Activated CD4-positive, CD25-positive, alpha-beta regulatory T cell treated with anti-CD3 and anti-CD28 coated beads, Interleukin-2, amount 50 U/mL, for 24 hours (primary cell): Measurements from ENCODE around the gene SLC10A2.

Experiments used
- ATAC-seq, 2 donors: fragments of 150-1000 bp; cut with Tn5 transposase; one replicate each; pipeline ENCODE4 v1.10.0; 2021; ENCODE audit warnings: mild to moderate bottlenecking in 1 of 2, moderate library complexity in 1 of 2

SLC10A2 gene

DNA sequence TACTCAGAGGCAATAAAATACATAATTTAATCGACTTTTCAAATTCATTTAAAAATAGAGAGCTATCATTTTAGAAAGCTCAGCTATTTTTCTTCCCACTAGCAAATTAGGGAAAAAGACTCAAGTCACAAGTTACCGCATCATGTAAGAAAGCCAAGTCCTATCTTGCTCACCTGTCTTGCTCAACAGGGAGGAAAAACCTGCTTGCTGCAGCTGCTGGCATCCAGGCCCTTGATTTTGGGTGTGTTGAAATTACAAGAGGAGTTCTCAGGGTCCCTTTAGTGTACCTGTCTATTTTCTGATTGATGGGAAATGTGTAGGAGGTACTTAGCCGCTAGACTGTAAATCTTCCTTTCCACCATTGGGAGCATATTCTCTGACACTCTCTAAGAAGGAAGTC is 22.2 kb downstream of the SLC10A2 start:
- ATAC-seq, result no peak

DNA sequence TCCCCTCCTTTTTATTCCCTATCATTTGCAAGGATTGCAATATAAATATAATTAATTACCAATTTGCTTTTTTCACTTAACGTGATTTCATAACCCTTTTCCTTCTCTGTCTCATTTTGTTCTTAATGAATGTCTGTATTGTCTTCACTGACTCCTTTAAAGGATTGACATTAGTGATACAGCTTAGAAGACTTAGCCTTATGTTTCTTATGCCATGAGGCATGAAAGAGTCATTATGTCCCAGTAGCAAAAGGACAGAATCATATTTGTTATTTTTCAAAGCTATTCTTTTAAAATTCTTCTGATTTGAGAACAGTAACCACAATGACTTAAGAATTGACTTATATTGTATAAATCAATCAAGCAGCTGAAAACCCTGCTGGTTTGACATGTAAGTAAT is 26.2 kb downstream of the SLC10A2 start:
- no peak for ATAC-seq

DNA sequence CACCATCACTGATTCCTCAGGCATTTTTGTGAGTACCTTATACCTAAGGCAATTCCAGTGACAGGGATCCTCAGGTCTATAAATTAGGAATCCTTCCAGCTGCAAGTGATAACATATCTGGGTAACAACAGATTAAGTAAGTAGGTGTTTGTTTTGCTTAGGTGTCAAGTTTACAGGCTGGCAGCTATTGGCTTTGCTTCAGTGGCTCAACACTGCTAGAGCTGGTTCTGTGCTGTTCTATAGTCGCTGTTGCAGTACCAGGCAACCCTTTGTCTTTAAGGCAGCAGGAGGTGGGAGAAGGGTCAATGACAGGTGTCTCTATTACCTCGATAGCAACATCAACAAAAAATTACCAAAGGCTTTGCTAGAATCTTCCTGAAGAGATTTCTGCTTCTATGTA is 27.0 kb downstream of the SLC10A2 start:
- ATAC-seq, result no peak

DNA sequence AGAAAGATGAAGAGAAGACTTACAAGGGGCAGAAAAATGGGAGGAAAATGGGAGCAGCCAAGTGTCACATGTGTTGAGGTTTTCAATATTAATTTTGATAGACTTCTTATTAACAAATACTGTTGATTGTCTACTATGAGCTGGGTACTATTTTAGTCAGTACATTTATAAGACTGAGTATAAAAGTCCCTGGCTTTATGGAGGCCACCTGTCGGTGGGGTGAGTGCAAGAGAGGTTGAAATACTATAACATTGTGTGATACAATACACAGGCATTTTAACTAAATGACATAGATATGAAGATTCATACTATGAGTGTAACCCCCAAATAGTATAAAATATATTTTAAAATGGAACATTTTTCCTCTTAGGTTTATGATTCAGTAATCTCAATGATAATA is 29.9 kb downstream of the SLC10A2 start:
- ATAC-seq, result no peak

DNA sequence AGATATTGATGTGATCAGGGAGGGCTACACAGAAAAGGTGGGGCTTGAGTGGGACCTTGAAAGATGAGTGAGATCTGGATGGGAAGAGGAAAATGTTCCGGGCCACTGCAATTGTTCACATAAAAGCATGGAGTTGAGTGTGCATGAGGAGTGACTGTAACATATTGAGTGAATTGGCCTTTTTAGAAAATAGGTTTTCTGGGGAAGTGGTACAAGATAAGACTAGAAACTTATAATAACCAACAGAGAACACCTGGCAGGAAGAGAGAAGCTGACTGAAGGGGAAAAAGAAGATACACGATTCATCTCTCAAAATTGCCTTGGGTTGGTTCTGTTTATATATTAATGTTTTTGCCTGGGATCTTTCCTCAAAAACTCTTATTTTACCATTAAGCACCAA is 32.2 kb downstream of the SLC10A2 start:
- no peak for ATAC-seq

DNA sequence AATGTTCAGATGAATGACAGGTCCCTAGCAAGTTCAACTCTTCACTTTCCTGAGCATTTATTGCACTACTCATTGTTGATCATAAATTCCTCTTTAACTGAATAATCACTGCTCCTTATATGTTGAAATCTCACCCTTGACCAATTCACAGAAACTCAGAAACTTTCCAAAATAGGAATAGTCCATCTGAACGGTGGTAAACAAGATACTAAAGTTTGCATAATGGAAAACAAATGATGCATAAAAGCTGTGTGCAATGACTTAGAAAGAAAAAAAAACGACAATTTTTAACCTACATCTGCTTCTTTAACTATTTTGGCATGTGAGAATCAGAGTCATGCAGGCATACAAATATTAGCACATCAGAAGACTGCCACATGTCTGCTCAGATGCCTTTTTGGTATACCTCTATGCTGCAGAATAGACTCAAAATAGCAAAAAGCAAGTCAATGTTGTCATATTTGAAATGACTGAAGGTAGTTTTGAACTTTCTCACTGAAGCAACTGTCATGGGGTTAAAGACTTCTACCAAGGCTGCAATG is 34.8 kb downstream of the SLC10A2 start:
- no peak for ATAC-seq

DNA sequence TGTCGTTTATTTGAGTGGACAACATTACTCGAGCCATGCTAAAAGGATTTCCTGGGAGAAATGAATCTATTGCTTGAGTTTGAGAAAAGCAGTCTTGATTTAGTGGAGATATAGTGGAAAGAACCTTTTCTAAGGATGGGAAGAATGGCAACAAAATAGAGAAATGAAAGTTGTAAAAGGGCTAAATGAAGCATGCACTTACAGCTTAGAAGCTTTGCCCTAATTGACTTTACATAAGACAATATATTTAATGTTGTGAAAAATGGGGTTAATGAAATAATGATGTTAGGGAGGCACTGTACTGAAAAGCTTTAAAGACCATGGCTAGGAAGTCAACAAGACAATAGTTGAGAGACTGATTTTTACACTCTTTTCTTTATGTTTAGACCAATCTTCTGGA is 35.4 kb downstream of the SLC10A2 start:
- ATAC-seq, result no peak

DNA sequence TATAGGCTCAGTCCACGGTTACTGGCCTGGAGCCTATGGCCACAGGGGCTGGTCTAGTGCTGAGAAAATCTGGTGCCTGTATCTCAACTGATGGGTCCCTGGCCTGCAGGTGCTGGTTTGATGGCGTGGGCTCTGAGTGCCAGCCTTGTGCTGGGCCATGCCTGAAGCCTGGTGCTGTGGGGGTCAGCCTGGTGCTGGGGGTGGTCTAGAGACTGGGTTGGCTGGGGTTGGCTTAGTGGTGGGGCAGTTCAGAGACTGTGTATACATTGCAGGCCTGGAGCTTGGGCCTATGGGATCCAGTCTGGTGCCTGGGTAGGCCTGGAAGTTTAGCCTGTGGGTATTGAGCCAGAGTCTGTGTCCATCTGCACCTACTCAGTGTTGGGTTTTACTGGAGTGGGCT is 36.4 kb downstream of the SLC10A2 start:
- no peak for ATAC-seq

DNA sequence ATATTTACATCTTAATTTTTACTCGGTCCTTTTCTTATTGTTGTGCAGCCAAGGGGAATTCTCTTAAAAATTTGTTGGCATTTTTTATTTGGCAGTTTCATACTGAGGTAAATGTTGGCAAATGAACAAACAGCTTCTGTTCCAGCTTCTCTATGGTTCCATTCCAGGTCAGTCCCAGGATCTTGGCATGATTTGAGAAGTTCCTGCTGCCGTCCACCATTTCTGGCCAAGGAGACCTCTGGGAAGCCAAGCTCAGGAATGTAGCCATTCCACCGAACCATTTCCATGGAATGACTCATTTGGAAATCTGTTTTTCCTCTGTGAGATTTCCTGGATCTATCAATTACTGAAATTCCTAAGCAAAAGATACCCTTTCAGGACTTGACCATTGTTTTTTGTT is 43.9 kb downstream of the SLC10A2 start:
- ATAC-seq, result no peak

DNA sequence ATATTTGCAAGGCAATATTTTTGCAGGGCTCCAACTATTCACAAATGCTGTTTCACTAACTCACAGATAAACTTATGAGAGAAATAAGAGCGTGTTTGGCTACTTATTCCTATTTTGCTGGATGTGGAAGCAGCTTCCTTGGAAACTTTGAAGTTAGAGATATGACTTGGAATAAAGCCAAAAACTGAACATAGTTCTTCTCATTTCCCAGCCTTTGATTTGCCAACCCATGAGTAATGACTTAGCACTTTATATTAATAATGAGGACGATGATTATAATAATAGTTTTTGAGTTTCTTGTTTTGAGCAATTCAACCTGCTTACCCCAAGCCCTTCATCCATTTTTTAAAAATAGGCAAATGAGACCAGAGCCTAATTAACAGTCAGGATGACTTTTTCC is 47.7 kb downstream of the SLC10A2 start:
- no peak for ATAC-seq

DNA sequence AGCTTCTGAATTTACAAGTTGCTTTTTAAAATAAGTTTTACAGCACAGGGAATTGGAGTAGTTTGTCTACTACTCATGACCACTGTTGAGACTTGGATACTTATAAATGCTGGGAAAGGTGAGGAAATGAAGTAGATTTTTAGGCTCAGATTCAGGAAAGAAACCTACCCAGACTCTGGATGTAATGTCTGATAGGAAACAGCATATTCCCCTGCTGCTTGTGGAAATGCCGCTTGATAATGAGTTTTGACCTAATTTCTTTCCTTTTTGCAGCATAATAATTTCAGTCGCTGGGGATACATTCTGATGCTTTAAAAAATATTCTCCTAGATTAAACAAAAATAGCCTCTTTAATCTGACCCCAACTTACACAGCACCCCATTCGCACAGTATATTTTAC is 53.6 kb downstream of the SLC10A2 start:
- no peak for ATAC-seq

DNA sequence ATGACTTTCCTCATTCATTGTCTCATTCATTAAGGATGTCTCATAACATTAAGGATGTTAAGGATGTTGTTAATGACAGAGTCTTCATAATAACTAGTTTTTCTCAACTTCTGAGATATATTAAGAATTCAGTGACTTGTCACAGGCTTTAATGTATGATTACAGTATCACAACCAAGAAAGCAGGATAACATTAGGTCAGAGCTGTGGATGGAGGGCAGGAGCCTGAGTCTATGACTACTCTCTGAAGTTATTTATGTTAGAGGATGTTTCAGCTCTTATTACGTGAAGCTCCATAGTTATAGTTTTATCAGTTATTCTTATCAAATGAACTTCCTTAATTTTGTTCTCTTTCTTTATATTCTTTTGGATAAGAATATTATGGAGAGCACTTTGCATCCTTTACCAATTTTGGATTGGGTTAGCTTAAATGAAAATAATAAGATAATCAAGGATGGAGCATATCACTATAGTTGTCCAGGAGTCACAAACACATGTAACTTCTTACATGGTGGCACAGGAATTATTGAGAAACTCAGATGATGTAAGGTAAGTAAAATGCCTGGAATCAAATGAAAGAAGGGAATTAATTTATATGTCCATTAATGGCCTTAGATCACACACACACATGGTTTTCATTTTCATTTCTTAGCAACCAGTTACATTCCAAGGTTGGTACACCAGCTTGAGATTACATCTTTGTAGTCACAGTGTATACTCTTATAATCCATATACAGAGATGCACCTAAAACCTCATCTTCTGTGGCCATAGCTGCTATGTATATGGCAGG is 57.0 kb downstream of the SLC10A2 start:
- ATAC-seq, result no peak

DNA sequence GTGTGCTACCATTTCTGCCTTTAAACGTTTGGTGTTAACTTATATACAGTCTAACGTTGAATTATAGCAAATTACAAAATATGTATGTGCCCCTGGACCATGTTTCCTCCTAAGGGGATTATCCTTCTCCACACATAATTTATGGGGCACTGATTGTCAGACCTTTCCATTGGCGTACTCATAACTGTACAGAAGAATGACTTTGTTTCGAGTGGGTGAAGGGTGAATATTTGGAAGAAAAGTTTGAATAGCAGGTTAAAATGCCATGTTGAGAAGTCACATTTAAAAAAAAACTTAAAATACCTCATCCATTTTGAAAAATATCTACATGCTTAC is 58.8 kb downstream of the SLC10A2 start:
- ATAC-seq, result no peak

DNA sequence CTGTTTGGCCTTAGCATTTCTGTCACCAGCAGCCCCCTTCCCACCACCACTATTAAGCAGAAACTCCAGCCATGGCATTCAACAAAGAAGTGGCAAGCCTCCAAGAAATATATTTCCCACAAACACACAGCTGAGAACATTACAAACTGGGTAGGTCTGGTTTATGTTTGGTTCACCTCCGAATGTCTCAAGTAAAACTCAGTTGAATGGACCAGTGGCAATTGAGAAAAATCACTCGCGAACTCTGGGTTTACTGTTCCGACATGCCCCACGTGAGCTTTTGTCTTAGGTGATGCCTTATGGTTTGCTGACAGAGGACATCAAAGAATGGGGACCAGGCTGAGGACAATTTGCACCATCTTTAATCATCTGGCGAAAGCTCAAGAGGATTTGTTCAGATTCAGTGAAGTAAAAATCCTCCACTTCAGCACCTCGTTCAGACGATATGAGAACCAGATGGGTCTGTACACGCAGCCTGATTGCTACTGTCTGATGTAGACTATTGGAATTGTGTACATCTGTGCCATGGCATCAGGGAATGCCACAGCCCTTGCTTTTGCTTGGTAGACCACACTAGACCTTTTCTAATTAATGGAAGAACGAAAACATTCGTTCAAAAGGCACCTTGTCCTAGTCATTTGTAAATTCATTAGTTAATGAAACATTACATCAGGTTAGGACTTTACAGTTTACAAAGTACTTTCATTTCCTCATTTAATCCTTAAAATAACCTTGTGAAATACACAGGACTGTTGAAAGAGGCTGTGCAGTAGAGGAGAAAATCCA is 59.4 kb downstream of the SLC10A2 start:
- ATAC-seq, result no peak

DNA sequence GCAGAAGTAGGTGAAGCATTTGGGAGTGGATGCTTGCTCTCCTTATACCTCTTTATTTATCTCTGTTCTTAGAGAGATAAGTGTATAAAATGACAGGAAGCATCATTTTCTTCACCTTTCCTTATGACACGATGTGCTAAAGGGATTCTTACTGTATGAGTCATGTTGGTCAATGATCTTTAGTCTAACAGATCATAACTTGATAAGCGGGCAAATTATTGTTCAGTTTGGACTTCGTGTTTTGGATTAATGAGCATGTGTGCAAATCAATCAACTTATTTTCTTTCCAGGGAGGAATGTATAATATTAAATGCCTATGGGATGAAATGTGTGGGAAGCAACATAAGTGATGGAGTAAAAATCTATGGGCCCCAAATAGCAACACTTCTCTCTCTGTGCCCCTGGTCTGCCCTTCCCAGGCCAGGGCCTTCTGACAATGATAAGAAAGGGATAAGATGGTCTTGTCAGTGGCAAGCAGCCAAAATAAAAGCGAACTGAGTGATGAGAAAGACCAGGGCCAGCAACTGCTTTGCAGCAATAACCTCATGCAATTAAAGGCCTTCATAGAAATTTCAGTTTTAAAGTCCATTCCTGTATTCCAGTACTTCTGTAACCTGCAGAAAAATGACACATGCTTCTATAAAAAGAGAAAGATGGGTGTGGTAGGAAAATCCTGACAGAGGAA is 61.4 kb downstream of the SLC10A2 start:
- ATAC-seq, result no peak

DNA sequence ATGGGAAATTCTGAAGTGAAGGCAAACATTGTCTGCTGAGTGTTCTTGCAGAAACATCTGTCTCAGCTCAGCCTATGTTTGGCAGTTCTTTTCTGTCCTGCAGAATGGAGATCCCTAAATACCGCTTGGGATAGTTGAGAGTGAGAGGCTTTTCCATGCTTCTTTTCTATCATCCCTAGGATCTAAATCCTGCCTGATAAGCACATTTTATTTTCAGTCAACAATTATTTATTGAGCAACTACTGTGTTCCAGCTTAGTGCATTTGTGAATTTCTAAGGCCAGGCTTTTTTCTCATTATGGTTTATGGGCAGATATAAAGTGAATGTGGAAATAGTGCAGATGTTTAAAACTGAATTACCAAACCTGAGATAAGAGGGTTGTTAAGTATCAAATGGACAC is 62.6 kb downstream of the SLC10A2 start:
- ATAC-seq, result no peak

DNA sequence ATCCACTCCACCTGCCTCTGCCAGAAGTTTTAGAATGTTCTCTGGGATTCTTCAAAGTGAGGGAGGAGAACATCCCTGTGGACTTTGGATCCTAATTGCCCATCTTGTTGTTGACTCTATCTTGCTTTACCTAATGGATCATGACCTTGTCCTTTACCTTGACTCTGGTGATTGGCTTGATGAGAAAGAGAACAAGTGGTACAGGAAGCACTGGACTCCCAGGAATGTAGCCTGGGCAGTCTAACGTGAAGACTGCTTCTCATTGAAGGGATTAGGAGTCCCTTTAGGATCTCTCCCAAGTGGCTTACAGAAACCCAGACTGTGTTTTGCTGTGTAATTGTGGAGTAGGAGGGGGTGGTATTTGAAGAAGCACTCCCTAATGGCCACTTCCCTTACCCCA is 63.9 kb downstream of the SLC10A2 start:
- ATAC-seq, result no peak

DNA sequence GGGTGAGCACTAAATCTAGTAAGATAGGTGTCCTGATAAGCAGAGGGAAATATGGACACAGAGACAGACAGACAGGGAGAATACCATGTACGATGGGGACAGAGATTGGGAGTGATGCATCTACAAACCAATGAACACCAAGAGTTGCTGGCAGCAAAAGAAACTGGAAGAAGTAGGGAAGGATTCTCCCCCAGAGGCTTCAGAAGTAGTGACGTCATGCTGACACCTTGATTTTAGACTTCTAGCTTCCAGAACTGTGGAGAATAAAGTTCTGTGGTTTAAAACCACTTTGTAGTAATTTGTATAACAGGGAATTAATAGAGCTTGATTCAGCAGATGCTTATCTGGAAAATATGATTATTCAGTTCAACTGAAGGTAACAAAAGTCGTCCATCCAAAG is 66.1 kb downstream of the SLC10A2 start:
- ATAC-seq, result no peak

DNA sequence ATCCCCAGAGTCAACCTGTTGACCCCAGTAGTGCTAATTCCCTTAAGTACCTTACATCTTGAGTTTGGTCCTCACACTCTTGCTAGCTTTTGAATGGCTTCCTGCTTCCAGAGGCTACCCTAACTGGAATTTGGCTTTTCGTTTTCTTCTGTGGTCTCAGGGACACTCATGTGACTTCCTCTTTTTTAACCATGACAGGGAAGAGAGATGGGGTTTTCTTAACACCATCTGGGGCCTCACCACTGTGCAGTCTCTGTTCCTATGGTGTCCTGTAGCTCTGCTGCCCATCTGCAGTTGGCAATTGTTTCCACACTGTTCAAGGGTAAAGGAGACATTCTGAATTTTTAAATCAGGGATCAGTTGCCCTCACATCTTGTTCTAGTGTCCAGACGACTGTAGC is 66.7 kb downstream of the SLC10A2 start:
- no peak for ATAC-seq
